GM11168 (cell line): ENCODE measurements around the gene RAB5IF.

Experiments used
- in situ Hi-C: fragments of 300-500 bp; cut with MboI; formaldehyde crosslinking; loops from one replicate; pipeline ENCODE4 v1.12.0; 2022; ENCODE audit warnings: low sequenced_read_pairs; ENCODE audit not compliant: unreplicated experiment

Gene RAB5IF

GRCh38 chr20:36653456-36653855 lies 47.9 kb downstream of the RAB5IF start:
- in situ Hi-C loops, result no loop called here

GRCh38 chr20:36654506-36654905 lies 48.9 kb downstream of the RAB5IF start:
- in situ Hi-C loops, result no loop called here

GRCh38 chr20:36655004-36655403 lies 49.4 kb downstream of the RAB5IF start:
- in situ Hi-C loops, result no loop called here

DNA sequence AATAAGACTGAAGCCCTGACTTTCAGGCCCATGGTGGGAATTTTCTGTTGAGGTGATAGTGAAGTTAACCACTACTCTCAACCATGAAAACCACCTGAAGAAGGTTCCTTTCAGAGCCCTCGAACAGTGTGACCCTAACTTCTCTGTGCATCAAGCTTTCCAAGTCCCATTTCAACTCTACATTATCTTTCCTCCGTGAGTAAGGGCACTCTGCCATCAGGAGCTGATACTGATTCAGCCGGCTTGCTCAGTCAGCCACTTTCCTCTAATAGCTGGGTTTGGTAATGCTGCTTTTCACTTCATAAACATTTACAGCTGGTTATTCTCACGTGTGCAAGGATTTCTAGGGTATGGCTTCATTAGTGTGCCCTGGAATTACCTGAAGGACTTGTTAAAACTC lies 51.2 kb downstream of the RAB5IF start:
- in situ Hi-C loops, result no loop called here

DNA sequence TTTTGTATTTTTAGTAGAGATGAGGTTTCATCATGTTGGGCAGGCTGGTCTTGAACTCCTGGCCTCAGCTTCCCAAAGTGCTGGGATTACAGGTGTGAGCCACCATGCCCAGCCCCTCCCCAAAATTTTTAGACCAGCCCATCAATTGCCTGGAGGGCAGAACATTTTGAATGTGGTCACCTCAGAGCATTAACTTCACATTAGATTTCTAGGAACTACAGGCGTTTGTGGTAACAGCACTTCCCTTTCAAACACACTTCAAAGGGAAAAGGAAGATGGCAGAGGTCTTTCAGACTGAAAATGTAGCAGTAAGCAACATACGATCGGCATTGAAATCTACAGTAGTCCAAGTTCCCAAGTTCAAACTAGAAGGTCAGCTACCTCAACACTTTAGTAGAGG lies 52.7 kb downstream of the RAB5IF start:
- in situ Hi-C loops, result no loop called here
